HEK293 (cell line): ENCODE results near the gene ELL2.

Experiments
- CTCF ChIA-PET: fragments of 350-600 bp; formaldehyde crosslinking; extraction: SDS; loops from one replicate; lab custom pipeline; 2021; ENCODE audit warnings: antibody characterized with exemption; lab: Yijun Ruan, JAX
- POLR2A ChIA-PET: fragments of 300-600 bp; formaldehyde crosslinking; extraction: SDS; loops from one replicate; lab custom pipeline; 2020; ENCODE audit warnings: antibody characterized with exemption, inconsistent platforms; lab: Yijun Ruan, JAX
- H3K27ac ChIP-seq: fragments of 200-500 bp; sonication (Bioruptor generic); 2 replicates; pipeline ENCODE4 v1.5.1; 2014; ENCODE audit warnings: low read depth, low read length, control low read depth, inconsistent platforms; ENCODE audit errors: extremely low read depth
- H3K36me3 ChIP-seq, 2 experiments: fragments of 200-500 bp in 1 of 2; sonication (Bioruptor generic) in 1 of 2; 1 replicate in 1 of 2; 2 replicates in 1 of 2; pipeline ENCODE4 v1.5.1; 2014 to 2017; ENCODE audit warnings: inconsistent platforms in 2 of 2, low read length in 2 of 2; ENCODE audit not compliant: control insufficient read depth in 2 of 2, insufficient read depth in 1 of 2
- H3K4me1 ChIP-seq: fragments of 200-500 bp; sonication (Bioruptor generic); 2 replicates; pipeline ENCODE4 v1.5.1; 2014; ENCODE audit warnings: mild to moderate bottlenecking, low read length, inconsistent platforms; ENCODE audit not compliant: control insufficient read depth, insufficient read depth
- H3K4me3 ChIP-seq: 2 replicates; pipeline ENCODE4 v1.5.1; 2011; ENCODE audit warnings: low read depth, mild to moderate bottlenecking, control low read depth, low read length, moderate library complexity
- H3K9me3 ChIP-seq: fragments of 200-500 bp; sonication (Bioruptor generic); 2 replicates; pipeline ENCODE4 v1.5.1; 2014; ENCODE audit warnings: low read depth, low read length, inconsistent platforms; ENCODE audit not compliant: control insufficient read depth, insufficient read depth
- MYNN ChIP-seq: fragments of 450-650 bp; formaldehyde crosslinking; IDR thresholded peaks from 2 replicates; pipeline ENCODE4 v1.5.1; 2016; ENCODE audit warnings: missing biosample characterization, missing genetic modification characterization, borderline replicate concordance
- OSR2 ChIP-seq: fragments of 450-650 bp; formaldehyde crosslinking; IDR thresholded peaks from 2 replicates; pipeline ENCODE4 v1.5.1; 2016; ENCODE audit warnings: missing biosample characterization, missing genetic modification characterization
- OVOL3 ChIP-seq: fragments of 450-650 bp; formaldehyde crosslinking; IDR thresholded peaks from 2 replicates; pipeline ENCODE4 v1.5.1; 2016; ENCODE audit warnings: missing biosample characterization, missing genetic modification characterization
- ZBTB44 ChIP-seq: fragments of 450-650 bp; IDR thresholded peaks from 2 replicates; pipeline ENCODE4 v1.5.1; 2018; ENCODE audit warnings: missing biosample characterization, mild to moderate bottlenecking, missing genetic modification characterization
- ZIC2 ChIP-seq: fragments of 450-650 bp; formaldehyde crosslinking; IDR thresholded peaks from 2 replicates; pipeline ENCODE4 v1.5.1; 2016; ENCODE audit warnings: missing biosample characterization, missing genetic modification characterization
- ZNF114 ChIP-seq: fragments of 450-650 bp; formaldehyde crosslinking; IDR thresholded peaks from 2 replicates; pipeline ENCODE4 v1.5.0; 2017; ENCODE audit warnings: missing biosample characterization, missing genetic modification characterization
- ZNF138 ChIP-seq: fragments of 450-650 bp; formaldehyde crosslinking; IDR thresholded peaks from 2 replicates; pipeline ENCODE4 v1.5.1; 2016; ENCODE audit warnings: missing biosample characterization, missing genetic modification characterization, borderline replicate concordance
- ZNF155 ChIP-seq: fragments of 450-650 bp; formaldehyde crosslinking; IDR thresholded peaks from 2 replicates; pipeline ENCODE4 v1.5.1; 2016; ENCODE audit warnings: missing biosample characterization, missing genetic modification characterization
- ZNF169 ChIP-seq: fragments of 450-650 bp; formaldehyde crosslinking; IDR thresholded peaks from 2 replicates; pipeline ENCODE4 v1.5.1; 2016; ENCODE audit warnings: missing biosample characterization, missing genetic modification characterization
- ZNF398 ChIP-seq: fragments of 450-650 bp; formaldehyde crosslinking; IDR thresholded peaks from 2 replicates; pipeline ENCODE4 v1.5.1; 2017; ENCODE audit warnings: missing biosample characterization, missing genetic modification characterization
- ZNF558 ChIP-seq: fragments of 450-650 bp; formaldehyde crosslinking; IDR thresholded peaks from 2 replicates; pipeline ENCODE4 v1.5.1; 2016; ENCODE audit warnings: missing biosample characterization, missing genetic modification characterization
- ZNF658 ChIP-seq: fragments of 450-650 bp; formaldehyde crosslinking; IDR thresholded peaks from 2 replicates; pipeline ENCODE4; 2016; ENCODE audit warnings: missing biosample characterization, missing genetic modification characterization
- ZNF677 ChIP-seq: fragments of 450-650 bp; IDR thresholded peaks from 2 replicates; pipeline ENCODE4 v1.5.0; 2018; ENCODE audit warnings: missing biosample characterization, mild to moderate bottlenecking, missing genetic modification characterization, moderate library complexity
- ZNF791 ChIP-seq: fragments of 450-650 bp; formaldehyde crosslinking; IDR thresholded peaks from 2 replicates; pipeline ENCODE4 v1.5.1; 2016; ENCODE audit warnings: missing biosample characterization, missing genetic modification characterization
- ZNF843 ChIP-seq: fragments of 450-650 bp; formaldehyde crosslinking; IDR thresholded peaks from 2 replicates; pipeline ENCODE4 v1.5.1; 2016; ENCODE audit warnings: missing biosample characterization, missing genetic modification characterization
- ZXDB ChIP-seq: fragments of 450-650 bp; formaldehyde crosslinking; IDR thresholded peaks from 2 replicates; pipeline ENCODE4 v1.5.1; 2016; ENCODE audit warnings: missing biosample characterization, missing genetic modification characterization
- TF ChIP-seq, protein P1 (sequence below): fragments of 450-650 bp; formaldehyde crosslinking; IDR thresholded peaks from 2 replicates; pipeline ENCODE4 v1.5.1; 2016; ENCODE audit warnings: missing biosample characterization, missing genetic modification characterization

Gene ELL2

DNA sequence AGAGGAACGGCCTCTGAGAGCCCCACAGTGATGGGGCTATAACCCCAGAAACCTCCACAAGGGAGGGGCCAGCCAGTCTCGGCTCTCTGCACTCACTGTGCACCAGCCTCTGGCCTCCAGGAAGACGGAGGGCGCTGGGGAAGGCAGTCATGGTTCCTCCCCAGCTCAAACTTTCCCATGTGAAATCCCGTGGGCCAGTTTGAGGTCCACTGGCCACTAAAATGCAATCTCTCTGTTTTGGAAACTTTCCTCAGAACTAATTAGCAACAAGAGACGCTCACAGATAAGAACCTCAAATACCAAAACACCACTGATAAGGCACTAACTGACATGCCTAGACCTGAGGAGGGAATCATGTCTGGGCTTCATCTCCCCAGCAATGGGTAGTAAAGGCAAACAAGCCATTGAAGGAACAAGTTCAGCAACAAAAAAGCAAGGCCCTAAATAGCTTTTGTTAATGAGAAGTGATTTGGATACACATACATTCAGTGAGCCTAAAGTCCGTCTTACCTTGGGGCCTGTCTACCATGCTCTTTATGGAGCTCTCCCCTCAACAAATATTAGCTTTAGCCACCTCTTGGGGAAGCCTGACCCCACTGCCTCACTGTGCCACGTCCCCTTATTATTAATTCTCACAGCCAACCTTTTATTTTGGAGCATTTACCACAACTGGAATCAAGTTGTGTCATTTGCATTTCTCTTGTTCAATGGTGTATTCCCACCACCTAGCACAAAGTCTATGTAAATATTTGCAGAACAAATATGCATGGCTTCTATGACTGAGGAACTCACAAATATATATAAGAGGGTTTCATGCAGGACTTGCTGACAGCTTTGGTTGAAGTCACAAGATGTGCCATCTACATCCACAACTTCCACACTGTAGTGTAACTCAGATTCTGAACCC, 83.0 kb downstream of the ELL2 start (continued):
- peak; percentile 49; the same call in 1 of the 2 replicates for TF ChIP-seq ZXDB

DNA sequence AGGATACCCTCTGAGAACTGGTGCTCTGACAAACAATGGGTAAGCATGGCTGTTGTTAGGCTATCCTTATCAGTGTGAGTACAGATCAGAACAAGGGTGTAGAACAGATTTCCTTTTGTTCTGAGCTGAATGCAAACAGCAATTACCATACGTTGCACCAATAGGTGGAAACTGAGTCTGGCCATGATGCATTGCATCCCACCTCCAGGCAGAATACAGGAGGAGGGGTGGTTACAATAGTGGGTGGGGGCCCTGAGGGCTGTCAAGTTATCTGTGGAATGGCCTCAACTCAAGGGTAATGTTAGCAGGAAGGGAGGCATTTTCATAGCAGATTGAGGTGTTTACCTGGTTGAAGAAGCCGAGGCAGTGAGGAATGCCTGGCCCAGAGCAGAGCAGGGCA, 84.9 kb downstream of the ELL2 start:
- H3K4me3 ChIP-seq: no peak overlapping the region
- no peaks in the 10 kb centered on the region for H3K36me3 ChIP-seq
- H3K4me1 ChIP-seq: peaks cover 10% of the 10 kb centered on the region
- CTCF ChIA-PET: no interaction called here
- no peak for TF ChIP-seq ZNF398 (tag by site-specific recombination)
- POLR2A ChIA-PET: no interaction called here
- no peaks in the 10 kb centered on the region for H3K9me3 ChIP-seq
- H3K27ac ChIP-seq: no peak overlapping the region

- Histone ChIP-seq H3K9me3 (no peaks in the 10 kb centered on the region), H3K4me3 (no peak overlapping the region), H3K4me1 (peaks cover 10% of the 10 kb centered on the region), H3K27ac (no peak overlapping the region), H3K36me3 (no peaks in the 10 kb centered on the region)
- CTCF ChIA-PET: interaction anchor here (0.5 to 1.6 kb wide), 7 partner anchors 9 to 463 kb away, joined by 3 to 6 read pairs (median 3); no protein-coding TSS in a partner anchor
- POLR2A ChIA-PET: no interaction called here
- TF ChIP-seq ZNF791: no peak
- no peak for TF ChIP-seq ZNF169 (tag by site-specific recombination)
- no peak for TF ChIP-seq ZNF138
- TF ChIP-seq MYNN: no peak
- TF ChIP-seq OSR2 (tag by site-specific recombination): no peak
- TF ChIP-seq ZIC2 (tag by site-specific recombination): no peak
- no peak for TF ChIP-seq ZNF114 (tag by site-specific recombination)
- TF ChIP-seq ZNF658 (tag by site-specific recombination): no peak
- TF ChIP-seq, protein P1, sequence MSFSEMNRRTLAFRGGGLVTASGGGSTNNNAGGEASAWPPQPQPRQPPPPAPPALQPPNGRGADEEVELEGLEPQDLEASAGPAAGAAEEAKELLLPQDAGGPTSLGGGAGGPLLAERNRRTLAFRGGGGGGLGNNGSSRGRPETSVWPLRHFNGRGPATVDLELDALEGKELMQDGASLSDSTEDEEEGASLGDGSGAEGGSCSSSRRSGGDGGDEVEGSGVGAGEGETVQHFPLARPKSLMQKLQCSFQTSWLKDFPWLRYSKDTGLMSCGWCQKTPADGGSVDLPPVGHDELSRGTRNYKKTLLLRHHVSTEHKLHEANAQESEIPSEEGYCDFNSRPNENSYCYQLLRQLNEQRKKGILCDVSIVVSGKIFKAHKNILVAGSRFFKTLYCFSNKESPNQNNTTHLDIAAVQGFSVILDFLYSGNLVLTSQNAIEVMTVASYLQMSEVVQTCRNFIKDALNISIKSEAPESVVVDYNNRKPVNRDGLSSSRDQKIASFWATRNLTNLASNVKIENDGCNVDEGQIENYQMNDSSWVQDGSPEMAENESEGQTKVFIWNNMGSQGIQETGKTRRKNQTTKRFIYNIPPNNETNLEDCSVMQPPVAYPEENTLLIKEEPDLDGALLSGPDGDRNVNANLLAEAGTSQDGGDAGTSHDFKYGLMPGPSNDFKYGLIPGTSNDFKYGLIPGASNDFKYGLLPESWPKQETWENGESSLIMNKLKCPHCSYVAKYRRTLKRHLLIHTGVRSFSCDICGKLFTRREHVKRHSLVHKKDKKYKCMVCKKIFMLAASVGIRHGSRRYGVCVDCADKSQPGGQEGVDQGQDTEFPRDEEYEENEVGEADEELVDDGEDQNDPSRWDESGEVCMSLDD (tag by site-specific recombination): no peak
- TF ChIP-seq OVOL3 (tag by site-specific recombination): no peak
- TF ChIP-seq ZNF843 (tag by site-specific recombination): no peak
Measured at GRCh38 chr5:95874246-95874645, 87.4 kb downstream of the ELL2 start.

- no peaks in the 10 kb centered on the region for H3K9me3 ChIP-seq
- H3K4me1 ChIP-seq: peaks cover 3% of the 10 kb centered on the region
- CTCF ChIA-PET: interaction anchor here (0.6 to 1.2 kb wide), 5 partner anchors 8 to 464 kb away, joined by 3 read pairs; no protein-coding TSS in a partner anchor
- no peak overlapping the region for H3K4me3 ChIP-seq
- POLR2A ChIA-PET: no interaction called here
- H3K27ac ChIP-seq: no peak overlapping the region
- H3K36me3 ChIP-seq: no peaks in the 10 kb centered on the region
- TF ChIP-seq ZBTB44: no peak
- TF ChIP-seq ZNF558 (tag by site-specific recombination): no peak
- no peak for TF ChIP-seq ZNF398 (tag by site-specific recombination)
- no peak for TF ChIP-seq ZNF155 (tag by site-specific recombination)
- no peak for TF ChIP-seq ZNF677 (tag by site-specific recombination)
Measured at GRCh38 chr5:95873351-95873750, 88.3 kb downstream of the ELL2 start.
